ENCODE data around the gene STPG1.

STPG1 gene

DNA sequence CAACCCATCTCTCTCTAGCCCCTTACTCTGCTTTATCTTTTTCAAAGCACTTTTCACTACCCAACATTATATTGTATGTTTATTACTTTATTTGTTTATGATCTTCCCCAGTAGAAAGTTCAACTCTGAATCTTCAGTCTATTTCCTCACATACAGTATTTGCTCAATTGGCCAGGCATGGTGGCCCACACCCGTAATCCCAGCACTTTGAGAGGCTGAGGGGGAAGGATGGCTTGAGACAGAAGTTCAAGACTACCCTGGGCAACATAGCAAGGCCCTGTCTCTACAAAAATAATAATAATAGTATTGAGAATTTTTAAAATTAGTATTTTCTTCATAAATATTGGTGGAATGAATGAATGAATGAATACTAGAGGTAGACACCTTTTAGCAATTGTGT lies 1.2 kb downstream of the STPG1 start:
- no peak overlapping the region for H3K9ac ChIP-seq (ENCODE audit: low read length)
- H3K4me1 ChIP-seq (ENCODE audit: insufficient read depth, low read length), result peaks cover 21% of the 10 kb centered on the region
- H3K4me3 ChIP-seq (ENCODE audit: low read depth in 1 of 2, low read length in 2 of 2), result no peak overlapping the region
- H3K36me3 ChIP-seq (ENCODE audit: insufficient read depth, low read length), result no peaks in the 10 kb centered on the region
- no peaks in the 10 kb centered on the region for H3K27me3 ChIP-seq (ENCODE audit: control insufficient read depth in 1 of 2, insufficient read depth in 2 of 2, low read length in 2 of 2)
- no peak overlapping the region for H3K27ac ChIP-seq (ENCODE audit: low read depth, low read length)
- H3K9me3 ChIP-seq (ENCODE audit: low read length), result no peaks in the 10 kb centered on the region

DNA sequence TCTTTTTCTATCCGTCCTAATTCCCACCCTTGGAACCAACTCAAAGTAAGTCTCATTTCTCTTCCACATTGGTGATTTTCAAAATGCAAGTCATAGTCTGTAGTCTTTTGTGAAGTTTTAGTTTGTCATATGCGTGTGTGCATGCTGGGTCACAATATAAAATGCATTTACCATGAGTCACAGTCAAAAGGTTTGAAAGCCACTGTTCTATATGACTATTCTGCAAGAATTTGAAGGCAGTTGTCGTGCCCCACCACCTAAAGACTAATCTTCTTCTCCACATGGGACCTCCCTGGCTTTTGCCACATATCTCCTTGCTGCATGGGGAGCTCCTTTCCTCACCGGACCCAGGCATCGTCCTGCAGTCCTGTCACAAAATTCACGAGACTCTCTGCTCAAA lies 1.6 kb downstream of the STPG1 start:
- Histone ChIP-seq H3K27me3 (ENCODE audit: control insufficient read depth in 1 of 2, insufficient read depth in 2 of 2, low read length in 2 of 2) (no peaks in the 10 kb centered on the region), H3K36me3 (ENCODE audit: insufficient read depth, low read length) (no peaks in the 10 kb centered on the region), H3K4me3 (ENCODE audit: low read depth in 1 of 2, low read length in 2 of 2) (no peak overlapping the region), H3K4me1 (ENCODE audit: insufficient read depth, low read length) (peaks cover 16% of the 10 kb centered on the region), H3K27ac (ENCODE audit: low read depth, low read length) (no peak overlapping the region), H3K9me3 (ENCODE audit: low read length) (no peaks in the 10 kb centered on the region), H3K9ac (ENCODE audit: low read length) (no peak overlapping the region)

DNA sequence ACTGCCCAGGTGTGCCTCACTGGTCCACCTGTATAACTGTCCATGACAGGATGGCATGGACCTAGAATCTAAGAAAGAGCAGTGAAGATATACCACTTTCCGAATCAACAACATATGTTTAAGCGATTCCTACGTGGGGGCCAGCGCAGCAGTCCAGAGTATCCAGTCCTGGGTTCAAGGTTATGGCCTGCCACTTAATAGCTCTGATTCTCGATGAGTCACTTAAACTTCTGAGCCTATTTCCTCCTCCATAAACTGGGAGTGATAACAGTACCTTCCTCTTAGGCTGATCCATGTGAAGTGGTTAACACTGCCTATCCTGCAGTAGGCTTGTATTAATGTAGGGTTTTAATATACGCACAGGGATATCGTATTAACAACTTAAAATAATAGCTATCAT lies 2.8 kb downstream of the STPG1 start:
- no peak overlapping the region for H3K27ac ChIP-seq (ENCODE audit: low read depth, low read length)
- H3K27me3 ChIP-seq (ENCODE audit: control insufficient read depth in 1 of 2, insufficient read depth in 2 of 2, low read length in 2 of 2), result no peaks in the 10 kb centered on the region
- H3K4me3 ChIP-seq (ENCODE audit: low read depth in 1 of 2, low read length in 2 of 2), result no peak overlapping the region
- H3K9ac ChIP-seq (ENCODE audit: low read length), result no peak overlapping the region
- H3K36me3 ChIP-seq (ENCODE audit: insufficient read depth, low read length), result no peaks in the 10 kb centered on the region
- H3K9me3 ChIP-seq (ENCODE audit: low read length), result no peaks in the 10 kb centered on the region
- H3K4me1 ChIP-seq (ENCODE audit: insufficient read depth, low read length), result peaks cover 9% of the 10 kb centered on the region

DNA sequence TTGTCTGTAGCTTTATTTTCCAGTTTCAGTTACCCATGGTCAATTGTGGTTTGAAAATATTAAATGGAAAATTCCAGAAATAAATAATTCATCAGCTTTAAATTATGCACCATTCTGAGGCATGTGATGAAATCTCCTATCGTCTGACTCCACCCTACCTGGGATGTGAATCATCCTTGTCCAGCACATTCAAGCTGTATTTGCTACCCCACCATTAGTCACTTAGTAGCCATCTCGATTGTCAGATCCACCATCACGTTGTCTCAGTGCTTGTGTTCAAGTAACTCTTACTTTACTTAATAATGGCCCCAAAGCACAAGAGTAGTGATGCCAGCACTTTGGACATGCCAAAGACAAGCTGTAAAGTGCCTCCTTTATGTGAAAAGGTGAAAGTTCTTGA lies 4.0 kb downstream of the STPG1 start:
- no peak overlapping the region for H3K4me3 ChIP-seq (ENCODE audit: low read depth in 1 of 2, low read length in 2 of 2)
- H3K4me1 ChIP-seq (ENCODE audit: insufficient read depth, low read length), result peaks cover 6% of the 10 kb centered on the region
- H3K36me3 ChIP-seq (ENCODE audit: insufficient read depth, low read length), result no peaks in the 10 kb centered on the region
- no peaks in the 10 kb centered on the region for H3K9me3 ChIP-seq (ENCODE audit: low read length)
- no peaks in the 10 kb centered on the region for H3K27me3 ChIP-seq (ENCODE audit: control insufficient read depth in 1 of 2, insufficient read depth in 2 of 2, low read length in 2 of 2)
- H3K27ac ChIP-seq (ENCODE audit: low read depth, low read length), result no peak overlapping the region
- no peak overlapping the region for H3K9ac ChIP-seq (ENCODE audit: low read length)

DNA sequence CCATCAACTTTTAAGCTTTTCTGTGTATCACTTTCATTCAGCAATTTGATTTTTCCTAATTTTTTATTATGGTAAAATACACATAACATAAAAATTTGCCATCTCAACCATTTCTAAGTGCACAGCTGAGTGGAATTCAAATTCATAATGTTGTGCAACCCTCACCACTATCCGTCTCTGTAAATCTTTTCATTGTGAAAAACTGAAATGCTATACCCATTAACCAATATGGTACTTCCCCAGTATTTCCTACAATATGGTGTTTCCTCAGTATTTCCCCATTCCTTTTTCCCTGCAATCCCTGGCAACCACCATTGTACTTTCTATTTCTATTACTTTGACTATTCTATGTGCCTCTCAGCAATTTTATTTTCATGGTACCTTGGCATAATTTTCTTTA lies 6.8 kb downstream of the STPG1 start:
- no peak overlapping the region for H3K27ac ChIP-seq (ENCODE audit: low read depth, low read length)
- no peak overlapping the region for H3K4me3 ChIP-seq (ENCODE audit: low read depth in 1 of 2, low read length in 2 of 2)
- no peaks in the 10 kb centered on the region for H3K27me3 ChIP-seq (ENCODE audit: control insufficient read depth in 1 of 2, insufficient read depth in 2 of 2, low read length in 2 of 2)
- H3K36me3 ChIP-seq (ENCODE audit: insufficient read depth, low read length), result no peaks in the 10 kb centered on the region
- H3K9me3 ChIP-seq (ENCODE audit: low read length), result no peaks in the 10 kb centered on the region
- no peak overlapping the region for H3K9ac ChIP-seq (ENCODE audit: low read length)
- H3K4me1 ChIP-seq (ENCODE audit: insufficient read depth, low read length), result no peaks in the 10 kb centered on the region

DNA sequence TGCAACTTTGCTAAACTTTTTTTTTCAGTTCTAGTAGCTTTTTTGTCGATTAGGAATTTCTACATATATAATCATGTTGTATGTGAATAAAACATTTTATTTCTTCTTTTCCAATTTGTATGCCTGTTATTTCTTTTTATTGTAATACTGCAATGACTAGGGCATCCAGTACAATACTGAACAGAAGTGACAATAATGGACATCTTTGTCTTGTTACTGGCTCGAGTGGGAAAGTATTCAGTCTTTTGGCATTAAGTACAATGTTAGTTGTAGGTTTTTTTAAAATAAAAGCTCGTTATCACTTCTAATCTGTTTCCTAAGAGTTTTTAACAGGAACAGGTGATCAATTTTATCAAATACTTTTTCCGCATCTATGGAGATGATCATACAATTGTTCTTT lies 9.8 kb downstream of the STPG1 start:
- no peak overlapping the region for H3K9ac ChIP-seq (ENCODE audit: low read length)
- no peaks in the 10 kb centered on the region for H3K27me3 ChIP-seq (ENCODE audit: control insufficient read depth in 1 of 2, insufficient read depth in 2 of 2, low read length in 2 of 2)
- no peak overlapping the region for H3K27ac ChIP-seq (ENCODE audit: low read depth, low read length)
- H3K9me3 ChIP-seq (ENCODE audit: low read length), result no peaks in the 10 kb centered on the region
- no peak overlapping the region for H3K4me3 ChIP-seq (ENCODE audit: low read depth in 1 of 2, low read length in 2 of 2)
- peaks cover 3% of the 10 kb centered on the region for H3K36me3 ChIP-seq (ENCODE audit: insufficient read depth, low read length)
- no peaks in the 10 kb centered on the region for H3K4me1 ChIP-seq (ENCODE audit: insufficient read depth, low read length)

DNA sequence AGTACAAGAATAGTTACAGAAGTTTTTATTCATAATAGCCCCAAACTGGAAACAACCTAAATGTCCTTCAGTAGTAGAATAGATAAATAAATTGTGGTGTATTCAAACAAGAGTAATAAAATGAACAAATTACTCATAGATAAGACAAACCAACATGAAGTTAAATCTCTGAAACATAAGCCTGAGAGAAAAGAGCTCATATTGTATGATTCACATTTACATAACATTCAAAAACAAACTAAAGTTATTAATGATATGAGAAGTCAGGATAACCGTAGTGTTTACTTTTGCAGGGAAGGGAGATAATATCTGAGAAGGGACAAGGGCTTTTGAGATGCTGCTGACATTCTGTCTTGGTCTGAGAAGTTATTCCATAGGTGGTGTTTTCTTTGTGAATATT lies 13.5 kb downstream of the STPG1 start:
- H3K36me3 ChIP-seq (ENCODE audit: insufficient read depth, low read length), result peaks cover 3% of the 10 kb centered on the region
- H3K9ac ChIP-seq (ENCODE audit: low read length), result no peak overlapping the region
- H3K27ac ChIP-seq (ENCODE audit: low read depth, low read length), result no peak overlapping the region
- H3K4me3 ChIP-seq (ENCODE audit: low read depth in 1 of 2, low read length in 2 of 2), result no peak overlapping the region
- no peaks in the 10 kb centered on the region for H3K27me3 ChIP-seq (ENCODE audit: control insufficient read depth in 1 of 2, insufficient read depth in 2 of 2, low read length in 2 of 2)
- no peaks in the 10 kb centered on the region for H3K4me1 ChIP-seq (ENCODE audit: insufficient read depth, low read length)
- no peaks in the 10 kb centered on the region for H3K9me3 ChIP-seq (ENCODE audit: low read length)

DNA sequence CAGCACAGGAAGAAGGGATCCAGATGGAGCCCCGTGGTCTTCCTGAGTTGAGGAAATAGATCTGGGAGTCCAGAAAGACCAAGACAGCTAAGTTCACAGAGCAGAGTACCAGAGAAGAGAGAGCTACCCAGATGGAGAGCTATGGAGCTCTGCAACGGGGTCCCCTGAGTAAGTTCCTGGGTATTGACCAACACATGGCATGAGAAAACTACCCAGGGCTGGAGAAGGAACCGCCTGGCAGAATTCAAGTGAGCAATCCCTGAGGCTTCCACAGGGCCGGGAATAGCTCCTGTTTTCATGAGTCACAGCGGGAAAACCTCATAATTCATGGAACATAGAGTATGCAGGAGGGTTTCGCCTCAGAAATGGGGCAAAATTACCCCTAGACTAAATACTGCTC lies 19.7 kb downstream of the STPG1 start:
- Histone ChIP-seq H3K27ac (ENCODE audit: low read depth, low read length) (no peak overlapping the region), H3K36me3 (ENCODE audit: insufficient read depth, low read length) (no peaks in the 10 kb centered on the region), H3K9me3 (ENCODE audit: low read length) (no peaks in the 10 kb centered on the region), H3K9ac (ENCODE audit: low read length) (no peak overlapping the region), H3K4me3 (ENCODE audit: low read depth in 1 of 2, low read length in 2 of 2) (no peak overlapping the region), H3K27me3 (ENCODE audit: control insufficient read depth in 1 of 2, insufficient read depth in 2 of 2, low read length in 2 of 2) (no peaks in the 10 kb centered on the region), H3K4me1 (ENCODE audit: insufficient read depth, low read length) (peaks cover 15% of the 10 kb centered on the region)

DNA sequence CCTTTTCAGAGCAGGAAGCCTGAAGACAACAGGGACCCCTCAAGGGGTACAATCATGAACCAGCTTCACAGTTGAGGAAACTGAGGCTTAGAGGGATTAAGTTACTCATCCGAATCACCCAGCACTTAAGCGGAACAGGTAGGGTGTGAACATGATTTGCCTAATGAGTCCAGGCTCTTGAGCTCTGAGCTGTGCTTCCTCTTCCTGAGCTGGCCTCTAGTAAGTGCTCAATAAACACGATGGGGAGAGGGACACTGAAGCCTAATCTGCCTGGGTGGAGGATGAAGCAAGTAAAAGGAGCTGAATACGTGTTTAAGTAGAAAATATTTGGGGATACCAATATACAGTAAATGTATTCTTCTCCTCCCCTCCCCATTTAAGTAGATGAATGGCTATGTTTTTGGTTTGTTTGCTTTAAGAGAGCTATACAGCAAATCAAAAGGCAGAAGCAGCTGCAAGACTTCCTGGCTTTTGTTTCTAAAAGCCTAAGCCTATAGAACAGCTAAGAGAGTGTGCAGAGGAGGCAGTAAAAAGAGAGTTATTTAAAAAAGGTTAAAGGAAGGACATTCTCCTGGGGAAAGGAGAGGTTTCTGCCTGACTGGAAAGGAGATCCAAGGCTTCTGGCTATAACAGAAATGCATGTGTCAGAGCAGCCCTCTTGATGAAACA lies 20.5 kb downstream of the STPG1 start:
- Histone ChIP-seq H3K4me3 (ENCODE audit: low read depth in 1 of 2, low read length in 2 of 2) (no peak overlapping the region), H3K27ac (ENCODE audit: low read depth, low read length) (no peak overlapping the region)

DNA sequence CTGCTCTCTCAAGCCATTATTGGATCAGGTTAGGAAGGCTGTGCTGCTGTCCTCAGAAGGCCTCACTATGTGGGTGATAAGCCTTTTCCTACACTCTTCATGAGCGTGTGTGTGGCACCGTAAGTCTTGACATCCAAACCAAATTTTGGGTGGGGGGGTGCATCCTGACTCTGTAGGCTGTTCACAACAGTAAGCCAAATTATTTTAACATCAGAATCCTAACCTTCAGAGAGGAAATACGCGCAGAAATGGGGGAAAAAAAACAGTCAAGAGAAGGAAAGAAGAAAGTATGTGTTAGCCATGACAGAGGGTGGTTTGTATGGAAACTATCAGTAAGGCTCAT lies 21.0 kb downstream of the STPG1 start:
- no peaks in the 10 kb centered on the region for H3K36me3 ChIP-seq (ENCODE audit: insufficient read depth, low read length)
- H3K4me1 ChIP-seq (ENCODE audit: insufficient read depth, low read length), result peaks cover 15% of the 10 kb centered on the region
- no peaks in the 10 kb centered on the region for H3K9me3 ChIP-seq (ENCODE audit: low read length)
- H3K27me3 ChIP-seq (ENCODE audit: control insufficient read depth in 1 of 2, insufficient read depth in 2 of 2, low read length in 2 of 2), result no peaks in the 10 kb centered on the region
- peak overlapping the region; percentile 17 for H3K27ac ChIP-seq (ENCODE audit: low read depth, low read length)
- no peak overlapping the region for H3K4me3 ChIP-seq (ENCODE audit: low read depth in 1 of 2, low read length in 2 of 2)
- no peak overlapping the region for H3K9ac ChIP-seq (ENCODE audit: low read length)

More for the DNA sequence above, 20.5 kb downstream of the STPG1 start:
- Histone ChIP-seq H3K9me3 (ENCODE audit: low read length) (no peaks in the 10 kb centered on the region), H3K9ac (ENCODE audit: low read length) (no peak overlapping the region), H3K27me3 (ENCODE audit: control insufficient read depth in 1 of 2, insufficient read depth in 2 of 2, low read length in 2 of 2) (no peaks in the 10 kb centered on the region), H3K4me1 (ENCODE audit: insufficient read depth, low read length) (peaks cover 15% of the 10 kb centered on the region), H3K36me3 (ENCODE audit: insufficient read depth, low read length) (no peaks in the 10 kb centered on the region)

DNA sequence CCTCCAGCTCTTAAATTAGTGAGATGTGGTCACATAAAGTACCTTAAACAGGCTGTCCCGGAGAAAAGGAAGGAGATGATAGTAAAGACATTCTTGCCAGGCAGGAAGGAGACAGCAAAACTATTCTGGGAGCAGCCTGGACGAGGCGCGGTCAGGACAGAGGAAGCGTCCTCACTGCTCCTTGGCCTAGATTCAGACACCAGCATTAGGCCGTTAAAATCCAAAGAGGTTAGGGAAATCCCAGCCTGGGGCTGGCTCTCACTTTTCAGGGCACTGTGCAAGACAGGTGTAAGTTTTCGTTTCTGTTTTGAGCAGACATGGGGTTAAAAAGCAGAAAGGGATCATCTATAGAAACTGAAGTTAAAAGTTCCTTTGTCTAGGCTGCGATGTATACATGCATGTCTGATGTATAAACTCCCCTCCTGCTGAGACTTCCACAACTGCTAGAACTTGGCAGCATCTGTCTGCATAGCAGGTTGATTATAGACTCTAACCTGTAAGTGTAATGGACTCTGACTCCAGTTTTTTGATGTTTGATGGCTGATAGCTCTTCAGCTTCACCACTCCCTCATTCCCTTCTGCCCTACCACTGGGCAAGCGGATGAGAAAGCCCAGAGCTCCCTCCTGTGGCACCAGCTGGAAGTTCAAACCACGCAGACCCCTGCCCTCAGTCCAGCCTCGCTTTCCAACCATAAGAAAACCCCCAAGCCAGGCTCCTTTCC lies 21.5 kb downstream of the STPG1 start:
- Histone ChIP-seq H3K27ac (ENCODE audit: low read depth, low read length) (peak overlapping the region; percentile 57), H3K4me3 (ENCODE audit: low read depth in 1 of 2, low read length in 2 of 2) (peak overlapping the region in 1 of 2 donors; percentile 4), H3K27me3 (ENCODE audit: control insufficient read depth in 1 of 2, insufficient read depth in 2 of 2, low read length in 2 of 2) (no peaks in the 10 kb centered on the region), H3K9ac (ENCODE audit: low read length) (peak overlapping the region; percentile 65), H3K9me3 (ENCODE audit: low read length) (no peaks in the 10 kb centered on the region), H3K4me1 (ENCODE audit: insufficient read depth, low read length) (peaks cover 15% of the 10 kb centered on the region), H3K36me3 (ENCODE audit: insufficient read depth, low read length) (no peaks in the 10 kb centered on the region)

All from muscle layer of colon (tissue), 2 donors.